PC-3 (cell line): Measurements from ENCODE around the gene IL17REL. TPM values are rescaled to one million over a fixed set of nuclear protein-coding genes. Genes with fewer than 3 reads are reported as not detected.

Source experiments
- ATAC-seq: fragments of 200-7000 bp; cut with Tn5 transposase; 2 replicates; pipeline ENCODE4 v1.9.1; 2020; ENCODE audit warnings: mild to moderate bottlenecking, moderate library complexity
- BruUV-seq: library from RNA; stranded (reverse); fragments of 400-500 nt; replicated peaks from 2 replicates; lab custom pipeline; 2021; lab: Mats Ljungman, UMichigan
- CTCF ChIA-PET: fragments of 300-600 bp; sonication (Branson Sonifier 250); formaldehyde crosslinking; loops from one replicate; lab custom pipeline; 2022; ENCODE audit warnings: antibody characterized with exemption; lab: Charles Lee
- POLR2A ChIA-PET: fragments of 300-600 bp; sonication (Branson Sonifier 250); formaldehyde crosslinking; loops from one replicate; lab custom pipeline; 2022; ENCODE audit warnings: antibody characterized with exemption; ENCODE audit not compliant: unreplicated experiment; lab: Charles Lee
- DNase-seq: peaks from one replicate; pipeline ENCODE4 v3.0.0-alpha.2; 2015
- H2AFZ ChIP-seq: fragments of 300-600 bp; sonication (generic); 2 replicates; pipeline ENCODE4 v1.6.0; 2016; ENCODE audit warnings: antibody characterized with exemption, low read length
- H3F3A ChIP-seq: fragments of 300-600 bp; sonication (generic); one replicate; pipeline ENCODE4 v1.6.0; 2017; ENCODE audit warnings: antibody characterized with exemption, low read length, control low read depth, mild to moderate bottlenecking; ENCODE audit not compliant: unreplicated experiment
- H3K27ac ChIP-seq: fragments of 300-600 bp; sonication (generic); 2 replicates; pipeline ENCODE4 v1.5.1; 2016; ENCODE audit warnings: mild to moderate bottlenecking, low read length
- H3K27me3 ChIP-seq: fragments of 300-600 bp; sonication (generic); 2 replicates; pipeline ENCODE4 v1.6.1; 2016; ENCODE audit warnings: low read length, mixed read lengths
- H3K36me3 ChIP-seq: fragments of 300-600 bp; sonication (generic); 2 replicates; pipeline ENCODE4 v1.6.1; 2016; ENCODE audit warnings: low read depth, mixed run types, low read length, mixed read lengths
- H3K4me1 ChIP-seq: fragments of 300-600 bp; sonication (generic); 2 replicates; pipeline ENCODE4 v1.5.1; 2016; ENCODE audit warnings: low read length; ENCODE audit not compliant: insufficient read depth
- H3K4me2 ChIP-seq: fragments of 300-600 bp; sonication (generic); 2 replicates; pipeline ENCODE4 v1.6.0; 2016; ENCODE audit warnings: low read length
- H3K4me3 ChIP-seq: fragments of 300-600 bp; sonication (generic); 2 replicates; pipeline ENCODE4 v1.5.1; 2016; ENCODE audit warnings: mild to moderate bottlenecking, low read length, mixed read lengths
- H3K79me2 ChIP-seq: fragments of 300-600 bp; sonication (generic); 2 replicates; pipeline ENCODE4 v1.6.1; 2017; ENCODE audit warnings: low read length, mixed read lengths
- H3K9ac ChIP-seq: fragments of 300-600 bp; sonication (generic); 2 replicates; pipeline ENCODE4 v1.6.0; 2016; ENCODE audit warnings: mild to moderate bottlenecking, low read length
- H3K9me2 ChIP-seq: fragments of 300-600 bp; sonication (generic); replicated peaks from 2 replicates; pipeline ENCODE4 v1.6.1; 2016; ENCODE audit warnings: mixed run types, low read length, mixed read lengths
- H3K9me3 ChIP-seq: fragments of 300-600 bp; sonication (generic); 2 replicates; pipeline ENCODE4 v1.6.1; 2016; ENCODE audit warnings: low read length, mixed read lengths
- H4K20me1 ChIP-seq: fragments of 300-600 bp; sonication (generic); 2 replicates; pipeline ENCODE4 v1.6.1; 2016; ENCODE audit warnings: low read length, mixed read lengths
- EZH2 ChIP-seq: fragments of 300-600 bp; sonication (generic); IDR thresholded peaks from one replicate; pipeline ENCODE4 v1.6.1; 2017; ENCODE audit warnings: antibody characterized with exemption, mild to moderate bottlenecking, low read length; ENCODE audit not compliant: unreplicated experiment
- EZH2phosphoT487 ChIP-seq: fragments of 300-600 bp; sonication (generic); IDR thresholded peaks from 2 replicates; pipeline ENCODE4 v1.6.1; 2018; ENCODE audit warnings: mild to moderate bottlenecking, antibody characterized with exemption, low read length, borderline replicate concordance
- intact Hi-C: fragments of 100-400 bp; cut with micrococcal nuclease; formaldehyde crosslinking; loops from 2 replicates; pipeline ENCODE4 v1.9.0; 2023
- total RNA-seq: library from RNA; depleted of rRNA; stranded (reverse); fragments of >200 nt; gene quantifications from 2 replicates; pipeline ENCODE4 v1.2.3, GENCODE V29; 2014
- TF ChIP-seq, protein P1 (sequence below): fragments of 300-600 bp; sonication (generic); conservative IDR thresholded peaks from 2 replicates; pipeline ENCODE4 v1.5.1; 2017; ENCODE audit warnings: antibody characterized with exemption, low read depth, mild to moderate bottlenecking, low read length

Gene IL17REL
- total RNA-seq, 1 experiment from 2014 or later = 0.04 TPM

DNA sequence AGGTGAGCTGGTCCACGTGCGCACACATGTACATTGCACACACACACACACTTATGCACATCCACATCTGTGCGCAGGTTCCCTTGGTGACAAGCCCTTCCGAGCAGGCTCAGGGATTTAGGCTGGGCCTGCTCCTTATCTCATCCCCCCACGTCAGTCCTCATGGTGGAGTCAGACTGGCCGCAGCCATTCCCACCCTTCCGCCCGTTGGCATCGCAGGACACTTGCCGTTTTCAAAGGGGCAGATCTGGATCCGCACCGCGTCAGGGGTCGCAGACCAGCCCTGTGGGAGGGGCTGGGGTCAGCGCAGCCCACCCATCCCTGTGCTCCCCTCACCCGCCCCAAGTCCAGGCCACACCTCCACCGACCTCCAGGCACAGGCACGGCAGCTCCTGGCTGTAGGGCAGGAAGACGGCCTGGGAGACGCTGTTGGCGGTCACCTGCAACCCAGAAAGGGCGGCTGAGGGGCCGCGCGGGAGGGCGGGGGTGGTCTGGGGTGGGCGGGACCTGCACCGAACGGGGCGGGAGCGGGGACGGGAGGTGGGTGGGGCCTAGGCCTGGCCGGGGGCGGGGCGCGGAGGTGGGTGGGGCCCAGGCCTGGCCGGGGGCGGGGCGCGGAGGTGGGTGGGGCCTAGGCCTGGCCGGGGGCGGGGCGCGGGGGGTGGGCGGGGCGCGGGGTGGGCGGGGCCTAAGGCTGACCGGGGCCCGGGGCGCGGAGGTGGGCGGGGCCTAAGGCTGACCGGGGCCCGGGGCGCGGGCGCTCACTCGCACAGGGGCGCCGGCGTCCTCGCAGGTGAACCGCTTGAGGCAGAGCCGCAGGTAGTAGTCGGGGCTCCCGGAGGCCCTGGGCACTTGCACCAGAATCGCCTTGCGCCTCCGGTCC is 13.3 kb downstream of the IL17REL start:
- no peaks in the 10 kb centered on the region for H3K9me2 ChIP-seq
- H3K4me1 ChIP-seq = no peaks in the 10 kb centered on the region
- ChIA-PET CTCF (no interaction called here), POLR2A (no interaction called here)
- no peak overlapping the region for H3K4me3 ChIP-seq
- no peaks in the 10 kb centered on the region for H3K36me3 ChIP-seq
- H3K9ac ChIP-seq = no peak overlapping the region
- no peaks in the 10 kb centered on the region for H3K79me2 ChIP-seq
- no peaks in the 10 kb centered on the region for H3F3A ChIP-seq
- intact Hi-C loops = no loop called here
- no peak overlapping the region for H3K27ac ChIP-seq
- TF ChIP-seq EZH2phosphoT487 = no peak
- TF ChIP-seq EZH2 = no peak
- TF ChIP-seq, protein P1, sequence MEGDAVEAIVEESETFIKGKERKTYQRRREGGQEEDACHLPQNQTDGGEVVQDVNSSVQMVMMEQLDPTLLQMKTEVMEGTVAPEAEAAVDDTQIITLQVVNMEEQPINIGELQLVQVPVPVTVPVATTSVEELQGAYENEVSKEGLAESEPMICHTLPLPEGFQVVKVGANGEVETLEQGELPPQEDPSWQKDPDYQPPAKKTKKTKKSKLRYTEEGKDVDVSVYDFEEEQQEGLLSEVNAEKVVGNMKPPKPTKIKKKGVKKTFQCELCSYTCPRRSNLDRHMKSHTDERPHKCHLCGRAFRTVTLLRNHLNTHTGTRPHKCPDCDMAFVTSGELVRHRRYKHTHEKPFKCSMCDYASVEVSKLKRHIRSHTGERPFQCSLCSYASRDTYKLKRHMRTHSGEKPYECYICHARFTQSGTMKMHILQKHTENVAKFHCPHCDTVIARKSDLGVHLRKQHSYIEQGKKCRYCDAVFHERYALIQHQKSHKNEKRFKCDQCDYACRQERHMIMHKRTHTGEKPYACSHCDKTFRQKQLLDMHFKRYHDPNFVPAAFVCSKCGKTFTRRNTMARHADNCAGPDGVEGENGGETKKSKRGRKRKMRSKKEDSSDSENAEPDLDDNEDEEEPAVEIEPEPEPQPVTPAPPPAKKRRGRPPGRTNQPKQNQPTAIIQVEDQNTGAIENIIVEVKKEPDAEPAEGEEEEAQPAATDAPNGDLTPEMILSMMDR = no peak
- DNase-seq (no peak), ATAC-seq (no peak)
- H4K20me1 ChIP-seq = no peaks in the 10 kb centered on the region
- no peak overlapping the region for H3K4me2 ChIP-seq
- H3K27me3 ChIP-seq = no peaks in the 10 kb centered on the region
- no TSS peak for BruUV-seq
- no peak overlapping the region for H2AFZ ChIP-seq
- no peaks in the 10 kb centered on the region for H3K9me3 ChIP-seq

DNA sequence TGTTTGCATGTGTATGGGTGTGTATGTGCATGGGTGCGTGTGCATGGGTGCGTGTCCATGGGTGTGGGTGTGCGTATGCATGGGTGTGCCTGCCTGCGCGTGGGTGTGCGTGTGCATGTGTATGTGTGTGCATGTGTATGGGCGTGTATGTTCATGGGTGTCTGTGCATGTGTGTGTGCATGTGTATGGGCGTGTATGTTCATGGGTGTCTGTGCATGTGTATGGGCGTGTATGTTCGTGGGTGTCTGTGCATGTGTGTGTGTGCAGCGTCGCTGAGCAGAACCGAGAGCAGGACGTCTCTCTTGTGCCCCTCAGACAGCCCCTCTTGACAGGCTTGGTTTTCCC is 13.9 kb downstream of the IL17REL start:
- H3K79me2 ChIP-seq = no peaks in the 10 kb centered on the region
- intact Hi-C loops = no loop called here
- ATAC-seq = no peak
- BruUV-seq = no TSS peak
- H3K4me1 ChIP-seq = no peaks in the 10 kb centered on the region
- H4K20me1 ChIP-seq = no peaks in the 10 kb centered on the region
- H3K9me2 ChIP-seq = no peaks in the 10 kb centered on the region
- no peak overlapping the region for H3K4me2 ChIP-seq
- TF ChIP-seq, protein P1 = no peak
- TF ChIP-seq EZH2phosphoT487 (no peak), EZH2 (no peak)
- H3K36me3 ChIP-seq = no peaks in the 10 kb centered on the region
- H3F3A ChIP-seq = no peaks in the 10 kb centered on the region
- no peaks in the 10 kb centered on the region for H3K27me3 ChIP-seq
- DNase-seq = no peak
- H2AFZ ChIP-seq = no peak overlapping the region
- no peak overlapping the region for H3K27ac ChIP-seq
- no peak overlapping the region for H3K9ac ChIP-seq
- no peak overlapping the region for H3K4me3 ChIP-seq
- CTCF ChIA-PET = no interaction called here
- POLR2A ChIA-PET = no interaction called here
- H3K9me3 ChIP-seq = no peaks in the 10 kb centered on the region

DNA sequence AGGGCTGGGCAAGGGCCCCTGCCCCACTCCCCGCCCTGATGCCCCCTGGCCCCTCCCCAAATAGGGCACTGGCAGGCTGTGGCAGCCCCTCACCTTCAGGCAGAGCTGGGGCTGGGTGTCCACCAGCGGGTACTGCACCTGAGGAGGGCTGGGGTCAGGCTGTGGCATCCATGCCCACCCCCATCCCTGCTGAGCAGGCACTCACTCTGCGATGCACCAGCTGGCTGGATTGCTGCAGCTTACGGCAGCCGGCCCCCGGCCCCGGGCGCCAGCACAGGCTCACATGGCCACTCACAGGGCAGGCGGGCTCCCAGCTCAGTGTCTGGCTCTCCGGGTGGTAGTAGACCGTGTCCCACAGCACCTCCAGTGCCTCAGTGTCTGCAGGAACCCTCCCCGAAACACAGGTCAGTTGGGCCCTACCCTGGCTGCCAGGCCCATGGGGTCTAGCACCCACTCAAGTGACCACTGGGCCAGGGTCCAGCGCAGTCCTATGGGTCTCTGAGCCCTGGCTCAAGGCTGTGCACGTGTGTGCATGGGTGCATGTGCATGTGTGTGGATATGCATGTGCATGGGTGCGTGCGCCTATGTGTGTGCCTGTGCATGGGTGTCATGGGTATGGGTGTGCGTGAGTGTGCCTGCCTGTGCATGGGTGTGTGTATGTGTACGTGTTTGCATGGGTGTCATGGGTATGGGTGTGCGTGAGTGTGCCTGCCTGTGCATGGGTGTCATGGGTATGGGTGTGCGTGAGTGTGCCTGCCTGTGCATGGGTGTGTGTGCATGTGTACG is 14.4 kb downstream of the IL17REL start:
- CTCF ChIA-PET = no interaction called here
- intact Hi-C loops = no loop called here
- H3K9me2 ChIP-seq = no peaks in the 10 kb centered on the region

More for the DNA sequence above, 14.4 kb downstream of the IL17REL start:
- Histone ChIP-seq H3K79me2 (no peaks in the 10 kb centered on the region), H2AFZ (no peak overlapping the region), H3K9me3 (no peaks in the 10 kb centered on the region), H3K36me3 (no peaks in the 10 kb centered on the region), H4K20me1 (no peaks in the 10 kb centered on the region), H3K9ac (no peak overlapping the region), H3K27ac (no peak overlapping the region), H3K27me3 (no peaks in the 10 kb centered on the region), H3K4me2 (no peak overlapping the region), H3F3A (no peaks in the 10 kb centered on the region), H3K4me3 (no peak overlapping the region), H3K4me1 (no peaks in the 10 kb centered on the region)
- no peak for TF ChIP-seq EZH2phosphoT487
- TF ChIP-seq, protein P1 = no peak
- TF ChIP-seq EZH2 = no peak
- no peak for ATAC-seq
- DNase-seq = no peak
- no TSS peak for BruUV-seq
- POLR2A ChIA-PET = no interaction called here
